ENCODE measurements around the gene LFNG. TPM values are rescaled to one million over a fixed set of nuclear protein-coding genes. Genes with fewer than 3 reads are reported as not detected.

Gene LFNG
- total and polyA plus RNA-seq, 4 donors: 0.22 to 2.9 (median 2.6) TPM

DNA sequence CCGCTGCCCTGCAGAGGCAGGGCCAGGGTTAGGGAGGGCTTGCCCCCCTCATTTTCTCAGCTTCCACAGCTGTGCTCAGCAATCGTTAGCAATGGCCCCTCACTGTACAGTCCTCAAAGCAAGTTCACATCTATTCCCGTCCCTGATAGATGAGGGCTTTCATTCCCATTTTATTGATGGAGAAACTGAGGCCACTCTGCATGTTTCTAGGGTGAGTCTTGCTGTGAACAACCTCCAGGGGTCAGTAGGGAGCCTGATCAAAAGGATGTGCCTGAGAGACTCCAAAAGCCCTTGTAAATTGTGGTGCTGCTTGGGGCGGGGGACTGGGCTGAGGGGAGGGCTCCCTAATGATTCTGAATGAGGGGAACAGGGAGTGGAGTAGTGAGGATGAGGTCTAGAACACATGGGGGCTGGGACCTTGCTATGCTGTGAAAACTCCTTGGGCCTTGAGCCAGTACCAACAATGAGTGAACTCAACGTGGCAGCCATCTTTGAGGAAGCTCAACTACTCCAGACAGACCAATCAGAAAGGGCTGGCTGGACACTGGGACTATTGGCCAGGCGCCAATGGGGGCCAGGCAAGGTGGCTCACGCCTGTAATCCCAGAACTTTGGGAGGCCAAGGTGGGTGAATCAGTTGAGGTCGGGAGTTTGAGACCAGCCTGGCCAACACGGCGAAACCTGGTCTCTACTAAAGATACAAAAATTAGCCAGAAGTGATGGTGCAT lies 36.7 kb upstream of the LFNG start (continued):
- TF ChIP-seq FOXA1 (IDR thresholded peaks at IDR 0.05): no peak
- TF ChIP-seq HNF4G (IDR thresholded peaks at IDR 0.05): no peak
- no peak for TF ChIP-seq NR2F2 (IDR thresholded peaks at IDR 0.05)
- no peak for TF ChIP-seq EGR1 (IDR thresholded peaks at IDR 0.05; ENCODE audit: low read depth in 2 of 2)
- TF ChIP-seq, protein P1, sequence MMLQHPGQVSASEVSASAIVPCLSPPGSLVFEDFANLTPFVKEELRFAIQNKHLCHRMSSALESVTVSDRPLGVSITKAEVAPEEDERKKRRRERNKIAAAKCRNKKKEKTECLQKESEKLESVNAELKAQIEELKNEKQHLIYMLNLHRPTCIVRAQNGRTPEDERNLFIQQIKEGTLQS (IDR thresholded peaks at IDR 0.05): no peak

DNA sequence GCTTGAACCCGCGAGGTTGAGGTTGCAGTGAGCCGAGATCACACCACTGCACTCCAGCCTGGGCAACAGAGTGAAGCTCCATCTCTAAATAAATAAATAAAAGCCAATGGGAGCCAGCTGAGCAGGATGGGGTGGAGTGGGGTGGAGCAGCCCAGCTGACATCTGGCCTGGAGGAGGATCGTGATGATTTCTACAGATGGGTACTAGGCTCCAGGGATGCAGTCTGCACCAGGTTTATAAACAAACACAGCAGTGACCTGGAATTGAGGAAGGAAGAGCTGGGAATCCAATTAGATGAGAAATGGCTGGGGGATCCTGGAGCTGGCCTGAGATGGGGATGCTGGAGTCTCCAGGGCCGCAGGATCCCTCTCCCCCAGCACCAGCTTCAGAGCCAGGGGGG lies 36.1 kb upstream of the LFNG start:
- WGBS: 72% methylated on average over 5 of the region's 5 CpGs
- DNase-seq (ENCODE audit: low spot score): no peak
- H3K27ac ChIP-seq (ENCODE audit: low read depth in 1 of 2, low read length in 2 of 2): no peak overlapping the region
- H3K9ac ChIP-seq (ENCODE audit: low read depth in 1 of 2, low read length in 2 of 2): no peak overlapping the region
- H3K4me3 ChIP-seq (ENCODE audit: low read depth in 1 of 3, low read length in 3 of 3): no peak overlapping the region
- no peaks in the 10 kb centered on the region for H3K27me3 ChIP-seq (ENCODE audit: control insufficient read depth in 4 of 4, insufficient read depth in 4 of 4, low read length in 3 of 4)
- peaks cover 0 to 6% (median 2%) of the 10 kb centered on the region in 4 donors for H3K4me1 ChIP-seq (ENCODE audit: control insufficient read depth in 4 of 4, insufficient read depth in 4 of 4, low read length in 3 of 4)
- peaks cover 0 to 10% (median 3%) of the 10 kb centered on the region in 4 donors for H3K9me3 ChIP-seq (ENCODE audit: control insufficient read depth in 4 of 4, low read length in 3 of 4)
- TF ChIP-seq GABPA (IDR thresholded peaks at IDR 0.05 in 1 of 2, conservative IDR thresholded peaks at IDR 0.05 in 1 of 2) (no peak), FOXA2 (IDR thresholded peaks at IDR 0.05) (no peak), SP1 (IDR thresholded peaks at IDR 0.05) (no peak), EGR1 (IDR thresholded peaks at IDR 0.05; ENCODE audit: low read depth in 2 of 2) (no peak), JUND (IDR thresholded peaks at IDR 0.05) (no peak), YY1 (IDR thresholded peaks at IDR 0.05) (no peak), RAD21 (IDR thresholded peaks at IDR 0.05) (no peak), FOXA1 (IDR thresholded peaks at IDR 0.05) (no peak), HNF4A (conservative IDR thresholded peaks at IDR 0.05) (no peak), RXRA (IDR thresholded peaks at IDR 0.05) (no peak)
- TF ChIP-seq, protein P2, sequence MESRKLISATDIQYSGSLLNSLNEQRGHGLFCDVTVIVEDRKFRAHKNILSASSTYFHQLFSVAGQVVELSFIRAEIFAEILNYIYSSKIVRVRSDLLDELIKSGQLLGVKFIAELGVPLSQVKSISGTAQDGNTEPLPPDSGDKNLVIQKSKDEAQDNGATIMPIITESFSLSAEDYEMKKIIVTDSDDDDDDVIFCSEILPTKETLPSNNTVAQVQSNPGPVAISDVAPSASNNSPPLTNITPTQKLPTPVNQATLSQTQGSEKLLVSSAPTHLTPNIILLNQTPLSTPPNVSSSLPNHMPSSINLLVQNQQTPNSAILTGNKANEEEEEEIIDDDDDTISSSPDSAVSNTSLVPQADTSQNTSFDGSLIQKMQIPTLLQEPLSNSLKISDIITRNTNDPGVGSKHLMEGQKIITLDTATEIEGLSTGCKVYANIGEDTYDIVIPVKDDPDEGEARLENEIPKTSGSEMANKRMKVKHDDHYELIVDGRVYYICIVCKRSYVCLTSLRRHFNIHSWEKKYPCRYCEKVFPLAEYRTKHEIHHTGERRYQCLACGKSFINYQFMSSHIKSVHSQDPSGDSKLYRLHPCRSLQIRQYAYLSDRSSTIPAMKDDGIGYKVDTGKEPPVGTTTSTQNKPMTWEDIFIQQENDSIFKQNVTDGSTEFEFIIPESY (IDR thresholded peaks at IDR 0.05): no peak
- TF ChIP-seq, protein P3, sequence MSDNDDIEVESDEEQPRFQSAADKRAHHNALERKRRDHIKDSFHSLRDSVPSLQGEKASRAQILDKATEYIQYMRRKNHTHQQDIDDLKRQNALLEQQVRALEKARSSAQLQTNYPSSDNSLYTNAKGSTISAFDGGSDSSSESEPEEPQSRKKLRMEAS (IDR thresholded peaks at IDR 0.05): no peak
- TF ChIP-seq, protein P1 (IDR thresholded peaks at IDR 0.05): no peak
- no peaks in the 10 kb centered on the region for H3K36me3 ChIP-seq (ENCODE audit: control insufficient read depth in 4 of 4, insufficient read depth in 3 of 4, low read depth in 1 of 4, low read length in 3 of 4)

DNA sequence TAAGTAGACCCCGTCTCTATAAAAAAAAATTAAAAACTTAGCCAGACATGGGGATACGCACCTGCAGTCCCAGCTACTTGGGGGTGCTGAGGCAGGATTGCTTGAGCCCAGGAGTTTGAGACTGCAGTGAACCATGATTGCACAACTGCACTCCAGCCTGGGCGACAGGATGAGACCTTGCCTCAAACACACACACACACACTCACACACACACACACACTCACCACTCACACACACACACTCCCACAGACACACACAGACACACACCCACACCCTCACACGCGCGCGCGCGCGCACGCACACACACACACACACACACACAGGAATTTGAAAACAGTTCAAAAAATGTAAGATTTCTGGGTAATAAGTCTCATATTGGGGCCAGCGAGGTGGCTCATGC lies 34.7 kb upstream of the LFNG start:
- no peak for DNase-seq (ENCODE audit: low spot score)
- whole genome bisulfite sequencing: 83% methylated on average over 12 of the region's 12 CpGs

More for the DNA sequence above, 34.7 kb upstream of the LFNG start:
- TF ChIP-seq NR2F2 (IDR thresholded peaks at IDR 0.05) (no peak), TAF1 (conservative IDR thresholded peaks at IDR 0.05) (no peak), YY1 (IDR thresholded peaks at IDR 0.05) (no peak), RAD21 (IDR thresholded peaks at IDR 0.05) (no peak), FOXA1 (IDR thresholded peaks at IDR 0.05) (no peak)
- TF ChIP-seq, protein P2 (IDR thresholded peaks at IDR 0.05): no peak
- TF ChIP-seq, protein P4, sequence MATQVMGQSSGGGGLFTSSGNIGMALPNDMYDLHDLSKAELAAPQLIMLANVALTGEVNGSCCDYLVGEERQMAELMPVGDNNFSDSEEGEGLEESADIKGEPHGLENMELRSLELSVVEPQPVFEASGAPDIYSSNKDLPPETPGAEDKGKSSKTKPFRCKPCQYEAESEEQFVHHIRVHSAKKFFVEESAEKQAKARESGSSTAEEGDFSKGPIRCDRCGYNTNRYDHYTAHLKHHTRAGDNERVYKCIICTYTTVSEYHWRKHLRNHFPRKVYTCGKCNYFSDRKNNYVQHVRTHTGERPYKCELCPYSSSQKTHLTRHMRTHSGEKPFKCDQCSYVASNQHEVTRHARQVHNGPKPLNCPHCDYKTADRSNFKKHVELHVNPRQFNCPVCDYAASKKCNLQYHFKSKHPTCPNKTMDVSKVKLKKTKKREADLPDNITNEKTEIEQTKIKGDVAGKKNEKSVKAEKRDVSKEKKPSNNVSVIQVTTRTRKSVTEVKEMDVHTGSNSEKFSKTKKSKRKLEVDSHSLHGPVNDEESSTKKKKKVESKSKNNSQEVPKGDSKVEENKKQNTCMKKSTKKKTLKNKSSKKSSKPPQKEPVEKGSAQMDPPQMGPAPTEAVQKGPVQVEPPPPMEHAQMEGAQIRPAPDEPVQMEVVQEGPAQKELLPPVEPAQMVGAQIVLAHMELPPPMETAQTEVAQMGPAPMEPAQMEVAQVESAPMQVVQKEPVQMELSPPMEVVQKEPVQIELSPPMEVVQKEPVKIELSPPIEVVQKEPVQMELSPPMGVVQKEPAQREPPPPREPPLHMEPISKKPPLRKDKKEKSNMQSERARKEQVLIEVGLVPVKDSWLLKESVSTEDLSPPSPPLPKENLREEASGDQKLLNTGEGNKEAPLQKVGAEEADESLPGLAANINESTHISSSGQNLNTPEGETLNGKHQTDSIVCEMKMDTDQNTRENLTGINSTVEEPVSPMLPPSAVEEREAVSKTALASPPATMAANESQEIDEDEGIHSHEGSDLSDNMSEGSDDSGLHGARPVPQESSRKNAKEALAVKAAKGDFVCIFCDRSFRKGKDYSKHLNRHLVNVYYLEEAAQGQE (IDR thresholded peaks at IDR 0.05): no peak
- H3K27me3 ChIP-seq (ENCODE audit: control insufficient read depth in 4 of 4, insufficient read depth in 4 of 4, low read length in 3 of 4): no peaks in the 10 kb centered on the region
- no peak overlapping the region for H3K27ac ChIP-seq (ENCODE audit: low read depth in 1 of 2, low read length in 2 of 2)
- no peaks in the 10 kb centered on the region for H3K36me3 ChIP-seq (ENCODE audit: control insufficient read depth in 4 of 4, insufficient read depth in 3 of 4, low read depth in 1 of 4, low read length in 3 of 4)
- no peak overlapping the region for H3K4me3 ChIP-seq (ENCODE audit: low read depth in 1 of 3, low read length in 3 of 3)
- peaks cover 0 to 3% (median 0%) of the 10 kb centered on the region in 4 donors for H3K4me1 ChIP-seq (ENCODE audit: control insufficient read depth in 4 of 4, insufficient read depth in 4 of 4, low read length in 3 of 4)
- H3K9ac ChIP-seq (ENCODE audit: low read depth in 1 of 2, low read length in 2 of 2): no peak overlapping the region
- peaks cover 0 to 10% (median 3%) of the 10 kb centered on the region in 4 donors for H3K9me3 ChIP-seq (ENCODE audit: control insufficient read depth in 4 of 4, low read length in 3 of 4)
